Uterus (tissue), 4 donors: ENCODE data around the gene TNRC18. TPM values are rescaled to one million over a fixed set of nuclear protein-coding genes. Genes with fewer than 3 reads are reported as not detected.

ENCODE experiments used
- DNase-seq, 2 donors: peaks; one replicate each; pipeline ENCODE4 v3.0.0-alpha.2; 2019 to 2020
- H3K27ac ChIP-seq, 2 donors: fragments of 200-600 bp; sonication (generic); 1 replicate in 1 of 2; 2 replicates in 1 of 2; pipeline ENCODE4 v1.5.1; 2016 to 2018
- H3K27me3 ChIP-seq, 2 donors: fragments of 200-600 bp; sonication (generic); one replicate each; pipeline ENCODE4 v1.5.1; 2018 to 2019; ENCODE audit warnings: control low read depth in 1 of 2
- H3K36me3 ChIP-seq, 2 donors: fragments of 200-600 bp; sonication (generic); one replicate each; pipeline ENCODE4 v1.5.1; 2019; ENCODE audit warnings: control low read depth in 1 of 2
- H3K4me1 ChIP-seq, 2 donors: fragments of 200-600 bp; sonication (generic); one replicate each; pipeline ENCODE4 v1.5.1; 2018 to 2019; ENCODE audit warnings: control low read depth in 1 of 2
- H3K4me3 ChIP-seq, 2 donors: fragments of 200-600 bp; sonication (generic); 1 replicate in 1 of 2; 2 replicates in 1 of 2; pipeline ENCODE4 v1.5.1; 2018 to 2019; ENCODE audit warnings: mild to moderate bottlenecking in 1 of 2
- H3K9me3 ChIP-seq, 2 donors: fragments of 200-600 bp; sonication (generic); one replicate each; pipeline ENCODE4 v1.5.1; 2019; ENCODE audit warnings: control low read depth in 1 of 2
- CTCF ChIP-seq, 4 experiments: fragments of 200-600 bp in 2 of 4; fragments of 450-650 bp in 2 of 4; sonication (generic) in 2 of 4; IDR thresholded peaks; one replicate each; pipeline ENCODE4 v1.5.1; 2016 to 2019; ENCODE audit warnings: antibody characterized with exemption in 4 of 4, mild to moderate bottlenecking in 2 of 4, moderate library complexity in 1 of 4
- POLR2A ChIP-seq, 2 donors: fragments of 450-650 bp; IDR thresholded peaks; one replicate each; pipeline ENCODE4 v1.6.1; 2016; ENCODE audit warnings: antibody characterized with exemption in 2 of 2, mild to moderate bottlenecking in 1 of 2, moderate library complexity in 1 of 2
- intact Hi-C: fragments of 100-400 bp; cut with DNase I; formaldehyde crosslinking; loops from one replicate; pipeline ENCODE4 v1.15.1; 2023; ENCODE audit warnings: low total_unique reads
- total RNA-seq, 4 donors: library from RNA; depleted of rRNA in 3 of 4; stranded (reverse); fragments of >200 nt in 3 of 4; gene quantifications; one replicate each; pipeline versions ENCODE4 v1.1.0 to v1.2.4, GENCODE V29; 2014 to 2023
- donor health status: DM: yes; HTN: yes; CAD: no.

TNRC18 gene
- total RNA-seq, 4 donors from 2014 or later: 28.2 to 179 (median 62.1) TPM

- no peaks in the 10 kb centered on the region for H3K9me3 ChIP-seq
- intact Hi-C loops: no loop called here
- H3K4me1 ChIP-seq: no peaks in the 10 kb centered on the region
- H3K36me3 ChIP-seq: no peaks in the 10 kb centered on the region
- no peak for DNase-seq
- no peak overlapping the region for H3K4me3 ChIP-seq
- H3K27ac ChIP-seq: no peak overlapping the region
- no peaks in the 10 kb centered on the region for H3K27me3 ChIP-seq
- TF ChIP-seq CTCF (IDR thresholded peaks at IDR 0.05) (no peak), POLR2A (IDR thresholded peaks at IDR 0.05) (no peak)
Observed at GRCh38 chr7:5470167-5470532, 46.5 kb upstream of the TNRC18 start.

- Histone ChIP-seq H3K4me1 (no peaks in the 10 kb centered on the region), H3K36me3 (no peaks in the 10 kb centered on the region), H3K27ac (no peak overlapping the region), H3K27me3 (no peaks in the 10 kb centered on the region), H3K4me3 (no peak overlapping the region), H3K9me3 (no peaks in the 10 kb centered on the region)
- DNase-seq: no peak
- no peak for TF ChIP-seq CTCF (IDR thresholded peaks at IDR 0.05)
- no peak for TF ChIP-seq POLR2A (IDR thresholded peaks at IDR 0.05)
- intact Hi-C loops: no loop called here
Observed at GRCh38 chr7:5469375-5470166, 45.9 kb upstream of the TNRC18 start.

- Histone ChIP-seq H3K4me1 (no peaks in the 10 kb centered on the region), H3K27ac (no peak overlapping the region), H3K9me3 (no peaks in the 10 kb centered on the region), H3K27me3 (no peaks in the 10 kb centered on the region), H3K4me3 (no peak overlapping the region), H3K36me3 (no peaks in the 10 kb centered on the region)
- TF ChIP-seq CTCF (IDR thresholded peaks at IDR 0.05): no peak
- no peak for TF ChIP-seq POLR2A (IDR thresholded peaks at IDR 0.05)
- intact Hi-C loops: no loop called here
- DNase-seq: no peak
Observed at GRCh38 chr7:5467645-5468044, 44.0 kb upstream of the TNRC18 start.

- DNase-seq: no peak
- TF ChIP-seq CTCF (IDR thresholded peaks at IDR 0.05) (no peak), POLR2A (IDR thresholded peaks at IDR 0.05) (no peak)
- no peaks in the 10 kb centered on the region for H3K36me3 ChIP-seq
- H3K9me3 ChIP-seq: no peaks in the 10 kb centered on the region
- H3K27ac ChIP-seq: no peak overlapping the region
- no peak overlapping the region for H3K4me3 ChIP-seq
- intact Hi-C loops: no loop called here
- H3K4me1 ChIP-seq: no peaks in the 10 kb centered on the region
- H3K27me3 ChIP-seq: no peaks in the 10 kb centered on the region
Observed at GRCh38 chr7:5466551-5466950, 42.9 kb upstream of the TNRC18 start.

- no peak for DNase-seq
- no peaks in the 10 kb centered on the region for H3K36me3 ChIP-seq
- no peak overlapping the region for H3K27ac ChIP-seq
- no peaks in the 10 kb centered on the region for H3K9me3 ChIP-seq
- intact Hi-C loops: no loop called here
- H3K27me3 ChIP-seq: no peaks in the 10 kb centered on the region
- TF ChIP-seq POLR2A (IDR thresholded peaks at IDR 0.05) (no peak), CTCF (IDR thresholded peaks at IDR 0.05) (no peak)
- no peak overlapping the region for H3K4me3 ChIP-seq
- no peaks in the 10 kb centered on the region for H3K4me1 ChIP-seq
Observed at GRCh38 chr7:5463031-5463430, 39.4 kb upstream of the TNRC18 start.
